ENCODE data around the gene SUCNR1.
"Not testable (repeated sequence)": the region's sequence is repeated elsewhere in the genome, so short reads cannot be mapped to it uniquely, and the experiment has no call there.

SUCNR1 gene

GRCh38 chr3:151869181-151869580 lies 4.3 kb upstream of the SUCNR1 start:
- no peak overlapping the region for H3K4me3 ChIP-seq (ENCODE audit: low read depth, low read length)
- DNase-seq (ENCODE audit: low read depth) = no peak
- TF ChIP-seq CTCF (IDR thresholded peaks at IDR 0.05; ENCODE audit: insufficient read depth, low read depth, low read length, missing control alignments) = no peak

- DNase-seq (ENCODE audit: low read depth) = peak; percentile 41
- no peak for TF ChIP-seq CTCF (IDR thresholded peaks at IDR 0.05; ENCODE audit: insufficient read depth, low read depth, low read length, missing control alignments)
- H3K4me3 ChIP-seq (ENCODE audit: low read depth, low read length) = no peak overlapping the region
These were observed 1.6 kb upstream of the SUCNR1 start for GRCh38 chr3:151871639-151872468.

GRCh38 chr3:151874079-151874478 lies 636 bp downstream of the SUCNR1 start:
- H3K4me3 ChIP-seq (ENCODE audit: low read depth, low read length); DNase-seq (ENCODE audit: low read depth): not testable (repeated sequence)

GRCh38 chr3:151875759-151876158 lies 2.3 kb downstream of the SUCNR1 start:
- TF ChIP-seq CTCF (IDR thresholded peaks at IDR 0.05; ENCODE audit: insufficient read depth, low read depth, low read length, missing control alignments) = no peak
- no peak overlapping the region for H3K4me3 ChIP-seq (ENCODE audit: low read depth, low read length)
- DNase-seq (ENCODE audit: low read depth) = peak; percentile 14

- H3K4me3 ChIP-seq (ENCODE audit: low read depth, low read length) = no peak overlapping the region
- DNase-seq (ENCODE audit: low read depth) = no peak
- TF ChIP-seq CTCF (IDR thresholded peaks at IDR 0.05; ENCODE audit: insufficient read depth, low read depth, low read length, missing control alignments) = no peak
These were observed 3.8 kb downstream of the SUCNR1 start for GRCh38 chr3:151877269-151877668.

- H3K4me3 ChIP-seq (ENCODE audit: low read depth, low read length) = no peak overlapping the region
- DNase-seq (ENCODE audit: low read depth) = no peak
- no peak for TF ChIP-seq CTCF (IDR thresholded peaks at IDR 0.05; ENCODE audit: insufficient read depth, low read depth, low read length, missing control alignments)
These were observed 5.0 kb downstream of the SUCNR1 start for GRCh38 chr3:151878465-151878864.

GRCh38 chr3:151879037-151879436 lies 5.6 kb downstream of the SUCNR1 start:
- no peak overlapping the region for H3K4me3 ChIP-seq (ENCODE audit: low read depth, low read length)
- no peak for DNase-seq (ENCODE audit: low read depth)
- no peak for TF ChIP-seq CTCF (IDR thresholded peaks at IDR 0.05; ENCODE audit: insufficient read depth, low read depth, low read length, missing control alignments)
